RWPE1 (cell line): ENCODE measurements around the gene C5orf22.

ENCODE experiments used
- CTCF ChIA-PET: fragments of 350-600 bp; sonication (Branson Sonifier 250); formaldehyde crosslinking; extraction: SDS; loops from one replicate; lab custom pipeline; 2021; lab: Yijun Ruan, JAX
- POLR2A ChIA-PET: fragments of 400-600 bp; formaldehyde crosslinking; extraction: SDS; loops from one replicate; lab custom pipeline; 2020; ENCODE audit warnings: antibody characterized with exemption; ENCODE audit not compliant: low non-redundant PET; lab: Yijun Ruan, JAX
- DNase-seq: peaks from one replicate; pipeline ENCODE4 v3.0.0; 2012; ENCODE audit warnings: low spot score
- H3K27ac ChIP-seq: fragments of 450-650 bp; 2 replicates; pipeline ENCODE4 v1.5.1; 2017
- CTCF ChIP-seq: fragments of 450-650 bp; conservative IDR thresholded peaks from 2 replicates; pipeline ENCODE4 v1.5.1; 2017; ENCODE audit warnings: low read depth, mild to moderate bottlenecking

The C5orf22 gene

GRCh38 chr5:31604644-31605043 is 72.5 kb downstream of the C5orf22 start:
- no peak for TF ChIP-seq CTCF
- ChIA-PET CTCF (interaction anchor here (0.5 to 0.6 kb wide), 3 partner anchors 9 to 1499 kb away, joined by 3 read pairs; no protein-coding TSS in a partner anchor), POLR2A (no interaction called here)
- no peak overlapping the region for H3K27ac ChIP-seq
- DNase-seq = no peak
